Common myeloid progenitor, CD34-positive (primary cell): ENCODE results near the gene METTL13.

Source experiments
- CTCF ChIA-PET: fragments of 350-600 bp; sonication (Branson Sonifier 250); formaldehyde crosslinking; loops from one replicate; lab custom pipeline; 2021; ENCODE audit warnings: antibody characterized with exemption; lab: Charles Lee
- POLR2A ChIA-PET: fragments of 350-600 bp; sonication (Branson Sonifier 250); formaldehyde crosslinking; loops from one replicate; lab custom pipeline; 2021; ENCODE audit warnings: antibody characterized with exemption; lab: Charles Lee
- DNase-seq, 3 donors: peaks; one replicate each; pipeline versions ENCODE4 v3.0.0 to v3.0.0-alpha.2; 2013
- H3K27ac ChIP-seq, 2 experiments: 1 replicate in 1 of 2; 2 replicates in 1 of 2; pipeline ENCODE4 v1.7.0; 2013; ENCODE audit warnings: inconsistent platforms in 2 of 2, low read length in 2 of 2, mild to moderate bottlenecking in 2 of 2, low read depth in 1 of 2, moderate library complexity in 1 of 2; ENCODE audit not compliant: severe bottlenecking in 2 of 2, insufficient read depth in 1 of 2, poor library complexity in 1 of 2
- H3K27me3 ChIP-seq, 5 experiments: replicated peaks in 2 of 5; 1 replicate in 3 of 5; 2 replicates in 2 of 5; pipeline versions ENCODE4 v1.6.1 to v1.7.0; 2013; ENCODE audit warnings: low read length in 4 of 5, mild to moderate bottlenecking in 2 of 5, moderate library complexity in 2 of 5, inconsistent platforms in 1 of 5; ENCODE audit not compliant: insufficient read depth in 5 of 5, control insufficient read depth in 4 of 5
- H3K36me3 ChIP-seq, 4 experiments: 1 replicate in 2 of 4; 2 replicates in 2 of 4; pipeline versions ENCODE4 v1.6.1 to v1.7.0; 2013; ENCODE audit warnings: low read length in 3 of 4, control low read depth in 1 of 4, mild to moderate bottlenecking in 1 of 4; ENCODE audit not compliant: control insufficient read depth in 4 of 4, insufficient read depth in 4 of 4
- H3K4me1 ChIP-seq, 4 experiments: 1 replicate in 3 of 4; 2 replicates in 1 of 4; pipeline versions ENCODE4 v1.6.1 to v1.7.1; 2013; ENCODE audit warnings: low read length in 3 of 4, mild to moderate bottlenecking in 3 of 4, control low read depth in 1 of 4, inconsistent platforms in 1 of 4, moderate library complexity in 1 of 4; ENCODE audit not compliant: control insufficient read depth in 4 of 4, insufficient read depth in 4 of 4; ENCODE audit errors: control extremely low read depth in 1 of 4
- H3K4me3 ChIP-seq, 7 experiments: 1 replicate in 4 of 7; 2 replicates in 3 of 7; pipeline versions ENCODE4 v1.5.1 to v1.7.0; 2013; ENCODE audit warnings: mild to moderate bottlenecking in 7 of 7, low read length in 6 of 7, moderate library complexity in 6 of 7, inconsistent platforms in 2 of 7, low read depth in 2 of 7, control low read depth in 1 of 7; ENCODE audit not compliant: insufficient read depth in 4 of 7, control insufficient read depth in 1 of 7; ENCODE audit errors: extremely low read depth in 1 of 7
- H3K9me3 ChIP-seq, 5 experiments: 1 replicate in 4 of 5; 2 replicates in 1 of 5; pipeline versions ENCODE4 v1.6.1 to v1.7.1; 2013; ENCODE audit warnings: low read length in 4 of 5, mild to moderate bottlenecking in 2 of 5, inconsistent platforms in 1 of 5, low read depth in 1 of 5, moderate library complexity in 1 of 5; ENCODE audit not compliant: control insufficient read depth in 4 of 5, insufficient read depth in 2 of 5; ENCODE audit errors: control extremely low read depth in 1 of 5
- WGBS: methylation state at CpG from one replicate; pipeline ENCODE4 v1.1.5; 2013; ENCODE audit not compliant: insufficient coverage; 5-methylcytosine and 5-hydroxymethylcytosine counted together

Gene METTL13

GRCh38 chr1:171740987-171741871 lies 40.2 kb upstream of the METTL13 start:
- POLR2A ChIA-PET, result interaction anchor here (1.2 kb wide), 1 partner anchor 60 kb away, joined by 3 read pairs; no protein-coding TSS in a partner anchor

GRCh38 chr1:171741872-171742576 lies 39.4 kb upstream of the METTL13 start, which contains the start of gene VAMP4:
Gene VAMP4, minus strand, starts transcription at chr1:171742065. Its CDS starts 3,651 bp downstream, at chr1:171738414.
- no peaks in the 10 kb centered on the region for H3K27me3 ChIP-seq
- CTCF ChIA-PET, result interaction anchor here (0.9 to 2.5 kb wide), 6 partner anchors 28 to 97 kb away, joined by 3 to 8 read pairs (median 3); no protein-coding TSS in a partner anchor
- POLR2A ChIA-PET, result interaction anchor here (0.6 to 1.6 kb wide), 3 partner anchors 10 to 59 kb away, joined by 3 to 9 read pairs (median 3); partner anchors contain the start of gene METTL13
- no peaks in the 10 kb centered on the region for H3K9me3 ChIP-seq
- H3K4me3 ChIP-seq, result peak within 1 kb of the TSS; percentile 75 to 100 (median 95)
- peak; percentile 86 to 95 (median 93) for DNase-seq
- peaks cover 23 to 37% (median 28%) of the 10 kb centered on the region in 4 experiments for H3K4me1 ChIP-seq
- WGBS, result 0% methylated on average over 53 of the region's 57 CpGs
- H3K27ac ChIP-seq, result peak within 1 kb of the TSS; percentile 90 to 96
- H3K36me3 ChIP-seq, result peaks cover under 1 to 9% (median 2%) of the 10 kb centered on the region in 4 experiments

More at GRCh38 chr1:171740987-171741871, 40.2 kb upstream of the METTL13 start:
- no peaks in the 10 kb centered on the region for H3K27me3 ChIP-seq
- peak overlapping the region; percentile 75 to 100 (median 95) for H3K4me3 ChIP-seq
- peaks cover 6 to 17% (median 7%) of the 10 kb centered on the region in 4 experiments for H3K36me3 ChIP-seq
- peak in 2 of 3 donors; percentile 57 to 67 for DNase-seq
- CTCF ChIA-PET, result interaction anchor here (1.1 to 1.7 kb wide), 7 partner anchors 10 to 247 kb away, joined by 3 to 6 read pairs (median 3); no protein-coding TSS in a partner anchor
- H3K27ac ChIP-seq, result peak overlapping the region; percentile 90 to 96
- WGBS, result 2% methylated on average over 15 of the region's 28 CpGs
- H3K9me3 ChIP-seq, result no peaks in the 10 kb centered on the region
- peaks cover 23 to 37% (median 28%) of the 10 kb centered on the region in 4 experiments for H3K4me1 ChIP-seq

- peaks cover 23 to 37% (median 28%) of the 10 kb centered on the region in 4 experiments for H3K4me1 ChIP-seq
- peak overlapping the region; percentile 75 to 100 (median 95) for H3K4me3 ChIP-seq
- ChIA-PET POLR2A (interaction anchor here (0.6 to 1.6 kb wide), 3 partner anchors 9 to 58 kb away, joined by 3 to 9 read pairs (median 3); partner anchors contain the start of gene METTL13), CTCF (interaction anchor here (0.9 to 2.5 kb wide), 4 partner anchors 29 to 241 kb away, joined by 3 to 8 read pairs (median 4); no protein-coding TSS in a partner anchor)
- 0% methylated on average over 12 of the region's 14 CpGs for WGBS
- DNase-seq, result no peak
- H3K9me3 ChIP-seq, result no peaks in the 10 kb centered on the region
- H3K36me3 ChIP-seq, result peaks cover 0 to 7% (median under 1%) of the 10 kb centered on the region in 4 experiments
- peak overlapping the region; percentile 90 to 96 for H3K27ac ChIP-seq
- no peaks in the 10 kb centered on the region for H3K27me3 ChIP-seq
These were observed 38.9 kb upstream of the METTL13 start for GRCh38 chr1:171742577-171742922.

- H3K4me3 ChIP-seq, result peak overlapping the region in 6 of 7 experiments; percentile 75 to 100 (median 96)
- H3K27me3 ChIP-seq, result no peaks in the 10 kb centered on the region
- POLR2A ChIA-PET, result interaction anchor here (0.9 to 1.6 kb wide), 2 partner anchors 38 to 41 kb away, joined by 3 to 9 read pairs; partner anchors contain the start of gene METTL13
- peak overlapping the region; percentile 90 to 96 for H3K27ac ChIP-seq
- 36% methylated on average over 7 of the region's 8 CpGs for WGBS
- H3K4me1 ChIP-seq, result peaks cover 23 to 37% (median 28%) of the 10 kb centered on the region in 4 experiments
- no peaks in the 10 kb centered on the region for H3K9me3 ChIP-seq
- CTCF ChIA-PET, result interaction anchor here (0.9 to 2.5 kb wide), 10 partner anchors 21 to 241 kb away, joined by 3 to 8 read pairs (median 4); no protein-coding TSS in a partner anchor
- DNase-seq, result peak in 2 of 3 donors; percentile 48 to 52
- H3K36me3 ChIP-seq, result peaks cover 0 to 1% (median 0%) of the 10 kb centered on the region in 4 experiments
These were observed 38.2 kb upstream of the METTL13 start for GRCh38 chr1:171743081-171743870.

- WGBS, result 100% methylated on average over 4 of the region's 8 CpGs
- Histone ChIP-seq H3K27me3 (no peaks in the 10 kb centered on the region), H3K9me3 (no peaks in the 10 kb centered on the region), H3K36me3 (no peaks in the 10 kb centered on the region), H3K27ac (no peak overlapping the region), H3K4me3 (no peak overlapping the region), H3K4me1 (peaks cover 12 to 27% (median 20%) of the 10 kb centered on the region in 4 experiments)
- DNase-seq, result peak in 2 of 3 donors; percentile 9 to 12
- ChIA-PET POLR2A (no interaction called here), CTCF (no interaction called here)
These were observed 36.5 kb upstream of the METTL13 start for GRCh38 chr1:171744986-171745385.

GRCh38 chr1:171748651-171749050 lies 32.8 kb upstream of the METTL13 start:
- H3K9me3 ChIP-seq, result no peaks in the 10 kb centered on the region
- H3K4me1 ChIP-seq, result peaks cover 0 to 3% (median under 1%) of the 10 kb centered on the region in 4 experiments
- CTCF ChIA-PET, result no interaction called here
- no peak overlapping the region for H3K27ac ChIP-seq
- H3K4me3 ChIP-seq, result no peak overlapping the region
- no peak for DNase-seq
- no CpG with 5 or more reads among the region's 3 CpGs for WGBS
- POLR2A ChIA-PET, result no interaction called here
- no peaks in the 10 kb centered on the region for H3K36me3 ChIP-seq
- H3K27me3 ChIP-seq, result no peaks in the 10 kb centered on the region
